GM12891 (cell line): ENCODE measurements around the gene MDH1B.

Experiments
- POLR2AphosphoS5 ChIP-seq: IDR thresholded peaks from 2 replicates; pipeline ENCODE4 v1.6.1; 2011; ENCODE audit warnings: low read depth, low read length, control low read depth
- TAF1 ChIP-seq: IDR thresholded peaks from 2 replicates; pipeline ENCODE4 v1.6.1; 2011; ENCODE audit warnings: low read depth, low read length, control low read depth

DNA sequence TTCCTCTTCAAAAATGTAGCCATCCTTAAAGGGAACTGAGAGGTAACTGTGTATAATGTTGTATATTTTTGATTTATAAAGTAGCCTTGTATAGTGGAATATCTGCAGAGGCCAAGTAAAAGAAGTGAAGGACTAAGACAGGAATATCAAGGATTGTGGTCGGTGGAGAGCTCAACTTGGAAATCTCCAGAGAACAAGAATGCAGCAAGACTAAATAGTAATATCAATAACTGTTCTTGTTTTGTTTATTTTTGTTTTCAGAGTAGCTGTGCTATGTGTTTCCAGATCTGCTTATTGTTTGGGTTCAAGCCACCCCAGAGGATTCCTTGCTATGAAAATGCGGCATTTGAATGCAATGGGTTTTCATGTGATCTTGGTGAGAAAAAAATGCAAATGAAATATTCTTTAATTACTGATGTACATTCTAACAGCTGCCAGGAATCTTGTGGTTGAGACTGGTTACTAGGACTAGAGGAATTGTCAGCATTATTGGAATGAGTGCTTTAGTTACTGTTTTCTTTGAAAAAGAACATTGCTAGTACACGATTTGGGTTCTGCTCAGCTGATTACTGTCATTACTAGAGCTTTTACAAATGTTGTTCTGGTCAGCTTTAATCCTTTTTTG, 25.3 kb upstream of the MDH1B start:
- TF ChIP-seq TAF1 (no peak), POLR2AphosphoS5 (no peak)
